HepG2 (cell line): ENCODE data around the gene APOM. TPM values are rescaled to one million over a fixed set of nuclear protein-coding genes. Genes with fewer than 3 reads are reported as not detected.

Source experiments
- GMEB2 ChIP-seq: IDR thresholded peaks from 2 replicates; pipeline ENCODE4 v1.6.1; 2016; ENCODE audit warnings: missing biosample characterization, missing genetic modification reagents, low read depth
- HIC2 ChIP-seq: sonication (generic); formaldehyde crosslinking; IDR thresholded peaks from 2 replicates; pipeline ENCODE4 v1.9.0; 2022; ENCODE audit warnings: low read depth, missing genetic modification reagents
- IRX3 ChIP-seq: sonication (generic); formaldehyde crosslinking; IDR thresholded peaks from 2 replicates; pipeline ENCODE4 v1.8.1; 2023; ENCODE audit warnings: mild to moderate bottlenecking, low read depth, missing genetic modification reagents, borderline replicate concordance
- KLF12 ChIP-seq: sonication (generic); formaldehyde crosslinking; IDR thresholded peaks from 2 replicates; pipeline ENCODE4 v1.4.0; 2020; ENCODE audit warnings: missing genetic modification reagents, borderline replicate concordance
- MAFG ChIP-seq: sonication (generic); formaldehyde crosslinking; IDR thresholded peaks from 2 replicates; pipeline ENCODE4 v1.5.1; 2020; ENCODE audit warnings: mild to moderate bottlenecking, missing genetic modification reagents
- MAZ ChIP-seq, 2 experiments: sonication (generic) in 1 of 2; formaldehyde crosslinking in 1 of 2; IDR thresholded peaks; 2 replicates each; pipeline versions ENCODE4 v1.5.0 to v1.6.1; 2012 to 2020; ENCODE audit warnings: low read depth in 2 of 2, mild to moderate bottlenecking in 2 of 2, borderline replicate concordance in 1 of 2, improper control_type of control experiment in 1 of 2, low read length in 1 of 2, missing genetic modification reagents in 1 of 2, moderate library complexity in 1 of 2
- NCOR1 ChIP-seq: fragments of 200-600 bp; sonication (generic); IDR thresholded peaks from 2 replicates; pipeline ENCODE4 v1.7.0; 2017; ENCODE audit warnings: antibody characterized with exemption, low read length, borderline replicate concordance
- PAF1 ChIP-seq: IDR thresholded peaks from 2 replicates; pipeline ENCODE4 v1.6.1; 2016; ENCODE audit warnings: missing genetic modification reagents, missing compliant biosample characterization
- PAX8 ChIP-seq: sonication (generic); formaldehyde crosslinking; IDR thresholded peaks from 2 replicates; pipeline ENCODE4 v1.8.0; 2022; ENCODE audit warnings: mild to moderate bottlenecking, missing genetic modification reagents, borderline replicate concordance
- PCBP1 ChIP-seq: fragments of 200-400 bp; formaldehyde crosslinking; IDR thresholded peaks from 2 replicates; pipeline ENCODE4 v1.6.1; 2017; ENCODE audit warnings: mild to moderate bottlenecking, low read depth, low read length, borderline replicate concordance
- POLR2G ChIP-seq: fragments of 200-400 bp; formaldehyde crosslinking; IDR thresholded peaks from 2 replicates; pipeline ENCODE4 v1.6.1; 2018; ENCODE audit warnings: mild to moderate bottlenecking, low read depth, low read length, moderate library complexity
- THAP7 ChIP-seq: sonication (generic); formaldehyde crosslinking; IDR thresholded peaks from 2 replicates; pipeline ENCODE4 v1.8.1; 2023; ENCODE audit warnings: mild to moderate bottlenecking, missing genetic modification reagents
- WIZ ChIP-seq: sonication (generic); formaldehyde crosslinking; IDR thresholded peaks from 2 replicates; pipeline ENCODE4 v1.5.1; 2020; ENCODE audit warnings: mild to moderate bottlenecking, missing genetic modification reagents
- ZNF468 ChIP-seq: sonication (generic); formaldehyde crosslinking; IDR thresholded peaks from 2 replicates; pipeline ENCODE4 v1.8.0; 2022; ENCODE audit warnings: mild to moderate bottlenecking, moderate library complexity, missing genetic modification reagents
- ZNF496 ChIP-seq: sonication (generic); formaldehyde crosslinking; IDR thresholded peaks from 2 replicates; pipeline ENCODE4 v1.8.1; 2023; ENCODE audit warnings: mild to moderate bottlenecking, moderate library complexity, missing genetic modification reagents; ENCODE audit not compliant: insufficient replicate concordance
- polyA plus RNA-seq, 8 experiments: library from polyadenylated mRNA; depleted of rRNA in 3 of 8; stranded (reverse) in 7 of 8; unstranded in 1 of 8; fragments of >200 nt; fragmentation: Illumina TruSeq in 4 of 8; extraction: Trizol in 4 of 8; gene quantifications; 2 replicates each; pipeline versions ENCODE4 v1.2.1 to v1.2.3, GENCODE V29; 2011 to 2016; ENCODE audit warnings: low read depth in 4 of 8, missing spikeins in 1 of 8, mixed read lengths in 1 of 8; ENCODE audit not compliant: insufficient read depth in 1 of 8
- total RNA-seq, 5 experiments: library from RNA; depleted of rRNA; stranded (reverse); fragments of >200 nt; fragmentation: Illumina TruSeq; extraction: Trizol; gene quantifications; 2 replicates each; pipeline ENCODE4 v1.2.3, GENCODE V29; 2016; ENCODE audit warnings: low read depth in 1 of 5
- TF ChIP-seq, protein P1 (sequence below): sonication (generic); formaldehyde crosslinking; IDR thresholded peaks from 2 replicates; pipeline ENCODE4 v1.5.1; 2020; ENCODE audit warnings: mild to moderate bottlenecking, moderate library complexity, missing genetic modification reagents
- TF ChIP-seq, protein P2 (sequence below): sonication (generic); formaldehyde crosslinking; IDR thresholded peaks from 2 replicates; pipeline ENCODE4 v1.4.0; 2020; ENCODE audit warnings: missing genetic modification reagents, mild to moderate bottlenecking, borderline replicate concordance

Gene APOM
- total and polyA plus RNA-seq, 2 of the 13 experiments (the other 11 are each of a cell fraction or from before 2014, with no cell fraction given): 98.2 to 1,140 TPM

DNA sequence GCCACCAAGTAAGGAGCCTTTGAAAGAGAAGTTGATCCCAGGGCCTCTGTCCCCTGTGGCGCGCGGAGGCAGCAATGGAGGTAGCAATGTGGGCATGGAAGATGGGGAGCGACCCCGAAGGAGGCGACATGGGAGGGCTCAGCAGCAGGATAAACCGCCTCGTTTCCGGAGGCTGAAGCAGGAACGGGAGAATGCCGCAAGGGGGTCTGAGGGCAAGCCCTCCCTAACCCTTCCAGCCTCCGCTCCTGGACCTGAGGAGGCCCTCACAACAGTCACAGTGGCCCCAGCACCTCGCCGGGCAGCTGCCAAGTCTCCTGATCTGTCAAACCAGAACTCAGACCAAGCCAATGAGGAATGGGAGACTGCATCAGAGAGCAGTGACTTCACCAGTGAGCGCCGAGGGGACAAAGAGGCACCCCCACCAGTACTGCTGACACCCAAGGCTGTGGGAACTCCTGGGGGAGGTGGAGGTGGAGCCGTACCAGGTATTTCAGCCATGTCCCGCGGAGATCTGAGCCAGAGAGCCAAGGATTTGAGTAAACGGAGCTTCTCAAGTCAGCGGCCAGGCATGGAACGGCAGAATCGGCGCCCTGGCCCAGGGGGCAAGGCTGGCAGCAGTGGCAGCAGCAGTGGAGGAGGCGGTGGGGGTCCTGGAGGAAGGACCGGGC, 23.3 kb upstream of the APOM start (continued):
- TF ChIP-seq, protein P1, sequence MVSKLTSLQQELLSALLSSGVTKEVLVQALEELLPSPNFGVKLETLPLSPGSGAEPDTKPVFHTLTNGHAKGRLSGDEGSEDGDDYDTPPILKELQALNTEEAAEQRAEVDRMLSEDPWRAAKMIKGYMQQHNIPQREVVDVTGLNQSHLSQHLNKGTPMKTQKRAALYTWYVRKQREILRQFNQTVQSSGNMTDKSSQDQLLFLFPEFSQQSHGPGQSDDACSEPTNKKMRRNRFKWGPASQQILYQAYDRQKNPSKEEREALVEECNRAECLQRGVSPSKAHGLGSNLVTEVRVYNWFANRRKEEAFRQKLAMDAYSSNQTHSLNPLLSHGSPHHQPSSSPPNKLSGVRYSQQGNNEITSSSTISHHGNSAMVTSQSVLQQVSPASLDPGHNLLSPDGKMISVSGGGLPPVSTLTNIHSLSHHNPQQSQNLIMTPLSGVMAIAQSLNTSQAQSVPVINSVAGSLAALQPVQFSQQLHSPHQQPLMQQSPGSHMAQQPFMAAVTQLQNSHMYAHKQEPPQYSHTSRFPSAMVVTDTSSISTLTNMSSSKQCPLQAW (CRISPR knock-in tag): 0 out of 2 replicates have a peak, but pooled peaks have one; percentile 45
- TF ChIP-seq PAX8 (CRISPR knock-in tag): no peak
- TF ChIP-seq THAP7 (CRISPR knock-in tag): no peak
- TF ChIP-seq MAZ (IDR thresholded peaks at IDR 0.05; ENCODE audit: borderline replicate concordance, low read depth, low read length): no peak
- no peak for TF ChIP-seq MAZ (CRISPR knock-in tag; IDR thresholded peaks at IDR 0.05; ENCODE audit: low read depth)
- 0 out of 2 replicates have a peak, but pooled peaks have one; percentile 31 for TF ChIP-seq IRX3 (CRISPR knock-in tag)
- TF ChIP-seq PAF1: peak; percentile 59; the same call in 1 of the 2 replicates
- no peak for TF ChIP-seq ZNF496 (CRISPR knock-in tag)
- no peak for TF ChIP-seq HIC2 (CRISPR knock-in tag)
- TF ChIP-seq NCOR1: no peak
- no peak for TF ChIP-seq ZNF468 (CRISPR knock-in tag)
- 0 out of 2 replicates have a peak, but pooled peaks have one; percentile 51 for TF ChIP-seq WIZ (CRISPR knock-in tag)
- TF ChIP-seq MAFG (CRISPR knock-in tag): no peak
- TF ChIP-seq POLR2G: peak; percentile 60; the same call in 1 of the 2 replicates
- no peak for TF ChIP-seq KLF12 (CRISPR knock-in tag)
- TF ChIP-seq GMEB2 (CRISPR knock-in tag): no peak
- TF ChIP-seq PCBP1: 0 out of 2 replicates have a peak, but pooled peaks have one; percentile 51
- TF ChIP-seq, protein P2, sequence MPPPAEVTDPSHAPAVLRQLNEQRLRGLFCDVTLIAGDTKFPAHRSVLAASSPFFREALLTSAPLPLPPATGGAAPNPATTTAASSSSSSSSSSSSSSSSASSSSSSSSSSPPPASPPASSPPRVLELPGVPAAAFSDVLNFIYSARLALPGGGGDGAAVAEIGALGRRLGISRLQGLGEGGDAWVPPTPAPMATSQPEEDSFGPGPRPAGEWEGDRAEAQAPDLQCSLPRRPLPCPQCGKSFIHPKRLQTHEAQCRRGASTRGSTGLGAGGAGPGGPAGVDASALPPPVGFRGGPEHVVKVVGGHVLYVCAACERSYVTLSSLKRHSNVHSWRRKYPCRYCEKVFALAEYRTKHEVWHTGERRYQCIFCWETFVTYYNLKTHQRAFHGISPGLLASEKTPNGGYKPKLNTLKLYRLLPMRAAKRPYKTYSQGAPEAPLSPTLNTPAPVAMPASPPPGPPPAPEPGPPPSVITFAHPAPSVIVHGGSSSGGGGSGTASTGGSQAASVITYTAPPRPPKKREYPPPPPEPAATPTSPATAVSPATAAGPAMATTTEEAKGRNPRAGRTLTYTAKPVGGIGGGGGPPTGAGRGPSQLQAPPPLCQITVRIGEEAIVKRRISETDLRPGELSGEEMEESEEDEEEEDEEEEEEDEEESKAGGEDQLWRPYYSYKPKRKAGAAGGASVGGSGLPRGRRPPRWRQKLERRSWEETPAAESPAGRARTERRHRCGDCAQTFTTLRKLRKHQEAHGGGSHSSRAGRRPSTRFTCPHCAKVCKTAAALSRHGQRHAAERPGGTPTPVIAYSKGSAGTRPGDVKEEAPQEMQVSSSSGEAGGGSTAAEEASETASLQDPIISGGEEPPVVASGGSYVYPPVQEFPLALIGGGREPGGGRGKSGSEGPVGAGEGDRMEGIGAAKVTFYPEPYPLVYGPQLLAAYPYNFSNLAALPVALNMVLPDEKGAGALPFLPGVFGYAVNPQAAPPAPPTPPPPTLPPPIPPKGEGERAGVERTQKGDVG (CRISPR knock-in tag): peak; percentile 35; the same call in 1 of the 2 replicates
